Activated B cell treated with CpG ODN at 0.5 μM for 24 hours (primary cell): Measurements from ENCODE around the gene SREK1. TPM values are rescaled to one million over a fixed set of nuclear protein-coding genes. Genes with fewer than 3 reads are reported as not detected.

Experiments
- ATAC-seq: fragments of 200-7000 bp; cut with Tn5 transposase; one replicate; pipeline ENCODE4 v1.10.0; 2021; ENCODE audit warnings: low read depth, mild to moderate bottlenecking, moderate library complexity
- CTCF ChIA-PET: fragments of 350-600 bp; sonication (Branson Sonifier 250); formaldehyde crosslinking; loops from one replicate; lab custom pipeline; 2021; ENCODE audit warnings: antibody characterized with exemption; lab: Charles Lee
- POLR2A ChIA-PET: fragments of 350-600 bp; sonication (Branson Sonifier 250); formaldehyde crosslinking; loops from one replicate; lab custom pipeline; 2021; ENCODE audit warnings: antibody characterized with exemption; lab: Charles Lee
- DNase-seq: peaks from one replicate; pipeline ENCODE4 v3.0.0; 2022
- H3K27ac Mint-ChIP-seq: one replicate; pipeline ENCODE4 v1.8.0; 2020; ENCODE audit warnings: mixed read lengths
- H3K27me3 Mint-ChIP-seq: one replicate; pipeline ENCODE4 v1.8.0; 2021; ENCODE audit warnings: mixed read lengths
- H3K36me3 Mint-ChIP-seq: one replicate; pipeline ENCODE4 v1.8.0; 2021; ENCODE audit warnings: low read depth, mixed read lengths
- H3K4me1 Mint-ChIP-seq: one replicate; pipeline ENCODE4 v1.8.0; 2021; ENCODE audit warnings: mixed read lengths
- H3K4me3 Mint-ChIP-seq: one replicate; pipeline ENCODE4 v1.8.0; 2020; ENCODE audit warnings: mild to moderate bottlenecking, mixed read lengths
- H3K9me3 Mint-ChIP-seq: one replicate; pipeline ENCODE4 v1.8.0; 2020; ENCODE audit warnings: mixed read lengths
- intact Hi-C: fragments of 100-400 bp; cut with micrococcal nuclease; formaldehyde crosslinking; loops from one replicate; pipeline ENCODE4 v1.15.1; 2024
- total RNA-seq: library from RNA; stranded (reverse); gene quantifications from 2 replicates; pipeline ENCODE4 v1.2.3, GENCODE V29; 2022
- TF ChIP-seq, protein P1 (sequence below): fragments of 200-600 bp; IDR thresholded peaks from one replicate; pipeline ENCODE4 v1.8.0; 2022; ENCODE audit warnings: antibody characterized with exemption, mild to moderate bottlenecking

Gene SREK1
- total RNA-seq, 1 donor from 2014 or later = 104 TPM

DNA sequence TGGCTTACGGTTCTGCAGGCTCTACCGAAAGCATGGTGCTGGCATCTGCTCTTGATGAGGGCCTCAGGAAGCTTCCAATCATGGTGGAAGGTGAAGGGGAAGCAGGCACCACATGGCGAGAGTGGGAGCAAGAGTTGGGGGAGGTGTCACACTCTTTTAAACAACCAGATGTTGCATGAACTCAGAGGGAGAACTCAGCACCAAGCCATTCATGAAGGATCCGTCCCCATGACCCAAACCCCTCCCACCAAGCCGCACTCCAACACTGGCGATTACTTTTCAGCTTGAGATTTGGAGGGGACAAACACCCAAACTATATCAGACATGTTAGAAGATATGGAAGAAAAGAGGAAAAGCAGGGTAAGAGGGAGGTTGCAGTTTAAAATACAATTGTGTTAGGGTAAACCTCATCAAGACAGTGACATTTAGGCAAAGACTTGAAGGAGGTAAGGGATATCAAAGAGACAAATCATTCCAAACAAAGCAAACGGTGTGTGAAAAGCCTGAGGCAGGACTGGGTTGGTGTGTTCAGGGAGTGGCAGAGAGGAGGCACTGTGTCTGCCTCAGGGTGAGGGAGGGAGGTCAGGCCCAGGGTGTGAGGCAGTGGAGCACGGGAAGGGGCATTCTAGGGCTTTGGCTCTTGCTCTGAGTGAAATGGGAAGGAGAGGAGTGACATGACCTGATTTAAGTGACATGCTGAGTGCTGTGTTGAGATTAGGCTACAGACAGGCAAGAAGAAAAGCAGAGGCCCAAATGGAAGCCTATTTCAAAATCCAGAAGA, 80.9 kb downstream of the SREK1 start:
- peaks cover 3% of the 10 kb centered on the region for H3K9me3 Mint-ChIP-seq
- TF ChIP-seq, protein P1, sequence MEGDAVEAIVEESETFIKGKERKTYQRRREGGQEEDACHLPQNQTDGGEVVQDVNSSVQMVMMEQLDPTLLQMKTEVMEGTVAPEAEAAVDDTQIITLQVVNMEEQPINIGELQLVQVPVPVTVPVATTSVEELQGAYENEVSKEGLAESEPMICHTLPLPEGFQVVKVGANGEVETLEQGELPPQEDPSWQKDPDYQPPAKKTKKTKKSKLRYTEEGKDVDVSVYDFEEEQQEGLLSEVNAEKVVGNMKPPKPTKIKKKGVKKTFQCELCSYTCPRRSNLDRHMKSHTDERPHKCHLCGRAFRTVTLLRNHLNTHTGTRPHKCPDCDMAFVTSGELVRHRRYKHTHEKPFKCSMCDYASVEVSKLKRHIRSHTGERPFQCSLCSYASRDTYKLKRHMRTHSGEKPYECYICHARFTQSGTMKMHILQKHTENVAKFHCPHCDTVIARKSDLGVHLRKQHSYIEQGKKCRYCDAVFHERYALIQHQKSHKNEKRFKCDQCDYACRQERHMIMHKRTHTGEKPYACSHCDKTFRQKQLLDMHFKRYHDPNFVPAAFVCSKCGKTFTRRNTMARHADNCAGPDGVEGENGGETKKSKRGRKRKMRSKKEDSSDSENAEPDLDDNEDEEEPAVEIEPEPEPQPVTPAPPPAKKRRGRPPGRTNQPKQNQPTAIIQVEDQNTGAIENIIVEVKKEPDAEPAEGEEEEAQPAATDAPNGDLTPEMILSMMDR = no peak
- no peak overlapping the region for H3K4me3 Mint-ChIP-seq
- no peak overlapping the region for H3K27ac Mint-ChIP-seq
- no peak for ATAC-seq
- intact Hi-C loops = no loop called here
- no peaks in the 10 kb centered on the region for H3K4me1 Mint-ChIP-seq
- ChIA-PET CTCF (no interaction called here), POLR2A (no interaction called here)
- DNase-seq = no peak
- no peaks in the 10 kb centered on the region for H3K36me3 Mint-ChIP-seq
- H3K27me3 Mint-ChIP-seq = no peaks in the 10 kb centered on the region

DNA sequence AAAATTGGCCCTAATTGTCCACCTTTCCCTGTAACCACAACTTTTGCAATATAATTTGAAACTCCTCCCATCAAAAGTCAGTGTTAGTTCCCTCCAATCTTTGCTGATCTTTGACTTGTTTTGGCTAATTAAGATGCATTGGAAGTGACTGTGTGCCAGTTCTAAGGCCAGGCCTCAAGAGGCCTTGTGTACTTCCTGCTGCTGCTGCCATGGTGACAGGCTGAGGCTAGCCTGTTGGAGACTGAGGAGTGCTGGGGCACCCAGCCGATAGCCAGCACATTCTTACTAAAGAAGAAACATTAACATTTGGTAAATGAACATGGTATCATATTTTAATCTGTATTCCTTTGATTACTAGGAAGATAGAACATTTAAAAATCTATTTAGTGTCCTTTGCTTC, 86.5 kb downstream of the SREK1 start:
- no peak for ATAC-seq
- Mint-ChIP-seq H3K36me3 (no peaks in the 10 kb centered on the region), H3K27ac (no peak overlapping the region), H3K4me3 (no peak overlapping the region), H3K9me3 (peaks cover 3% of the 10 kb centered on the region), H3K4me1 (no peaks in the 10 kb centered on the region), H3K27me3 (peaks cover 3% of the 10 kb centered on the region)
- TF ChIP-seq, protein P1 = no peak
- ChIA-PET CTCF (no interaction called here), POLR2A (no interaction called here)
- no peak for DNase-seq
- intact Hi-C loops = no loop called here

DNA sequence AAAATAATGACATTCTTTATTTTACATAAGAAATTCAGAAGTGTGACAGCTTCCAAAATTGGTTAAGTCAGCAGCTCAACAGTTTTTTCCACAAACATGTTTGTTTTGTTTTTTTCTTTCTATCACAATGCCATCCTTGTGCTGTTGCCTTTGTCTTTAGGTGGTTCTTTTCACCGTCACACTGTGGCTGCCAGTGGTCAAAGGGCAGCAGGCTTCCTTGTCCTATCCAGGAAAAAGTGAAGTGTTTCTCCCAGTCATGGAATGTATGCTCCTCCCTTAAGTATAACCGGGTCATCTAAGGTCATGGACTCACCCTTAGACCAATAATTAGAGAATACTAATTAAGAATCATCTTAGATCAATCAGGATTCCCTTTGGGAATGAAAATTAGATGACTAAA, 87.4 kb downstream of the SREK1 start:
- DNase-seq = no peak
- Mint-ChIP-seq H3K36me3 (no peaks in the 10 kb centered on the region), H3K9me3 (no peaks in the 10 kb centered on the region), H3K27me3 (peaks cover 3% of the 10 kb centered on the region), H3K27ac (no peak overlapping the region), H3K4me3 (no peak overlapping the region), H3K4me1 (no peaks in the 10 kb centered on the region)
- CTCF ChIA-PET = no interaction called here
- no peak for ATAC-seq
- TF ChIP-seq, protein P1 = no peak
- intact Hi-C loops = no loop called here
- POLR2A ChIA-PET = no interaction called here

DNA sequence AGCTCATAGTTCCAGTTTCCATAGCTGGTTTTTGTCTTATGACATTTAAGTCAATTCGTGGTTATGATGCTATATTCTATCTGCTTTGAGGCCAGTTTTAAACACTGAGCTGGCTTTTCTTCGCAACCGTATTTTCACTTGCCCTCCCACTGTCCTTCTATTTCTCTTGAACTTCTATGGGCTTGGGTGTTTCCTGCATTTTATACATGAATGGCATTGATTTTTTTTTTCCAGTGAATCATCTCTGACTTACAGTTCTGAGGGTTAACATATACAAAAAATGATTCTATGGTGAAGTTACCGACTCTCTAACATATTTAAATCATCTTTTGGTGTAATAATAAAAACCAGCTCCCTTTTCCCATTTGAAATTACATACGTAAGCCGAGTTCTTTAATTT, 88.2 kb downstream of the SREK1 start:
- no peak for DNase-seq
- Mint-ChIP-seq H3K4me1 (no peaks in the 10 kb centered on the region), H3K9me3 (no peaks in the 10 kb centered on the region), H3K27ac (no peak overlapping the region), H3K4me3 (no peak overlapping the region), H3K27me3 (peaks cover 3% of the 10 kb centered on the region), H3K36me3 (no peaks in the 10 kb centered on the region)
- intact Hi-C loops = no loop called here
- ChIA-PET CTCF (no interaction called here), POLR2A (no interaction called here)
- TF ChIP-seq, protein P1 = no peak
- no peak for ATAC-seq

DNA sequence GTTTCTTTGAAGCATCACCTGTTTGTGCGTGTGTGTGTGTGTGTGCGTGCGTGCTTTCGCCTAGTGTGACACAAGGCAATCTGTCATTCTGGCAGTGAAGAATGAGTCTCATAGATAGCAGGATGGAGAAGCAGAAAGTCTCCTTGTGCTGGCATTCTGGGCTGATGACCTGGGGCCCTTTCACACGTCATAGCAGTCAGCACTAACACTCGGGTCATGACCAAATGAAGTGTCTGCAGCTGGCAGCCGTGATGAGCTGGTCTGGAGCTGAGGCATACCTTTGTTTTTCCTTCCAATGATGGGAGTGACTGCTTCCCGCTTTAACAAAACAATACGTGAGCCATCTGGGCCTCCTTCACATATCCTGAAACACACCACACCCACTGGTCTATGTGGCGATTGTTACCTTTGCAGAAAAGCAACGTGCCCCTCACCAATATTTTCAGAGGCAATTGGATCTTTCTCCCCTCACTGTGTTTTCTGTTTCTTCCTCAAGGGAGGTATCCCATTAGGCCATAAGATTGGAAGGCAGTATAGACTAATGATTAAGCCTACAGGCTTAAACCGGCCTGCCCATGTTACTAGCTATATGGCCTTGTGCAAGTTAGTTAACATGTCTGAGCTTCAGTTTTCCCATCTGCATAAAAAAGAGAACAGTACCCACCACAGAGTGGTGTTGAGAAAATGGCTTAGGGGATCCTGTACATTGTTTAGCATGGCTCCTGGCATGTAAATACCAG, 88.8 kb downstream of the SREK1 start:
- ChIA-PET POLR2A (no interaction called here), CTCF (no interaction called here)
- ATAC-seq = no peak
- Mint-ChIP-seq H3K27ac (no peak overlapping the region), H3K4me3 (no peak overlapping the region), H3K4me1 (no peaks in the 10 kb centered on the region), H3K36me3 (no peaks in the 10 kb centered on the region), H3K27me3 (peaks cover 3% of the 10 kb centered on the region), H3K9me3 (no peaks in the 10 kb centered on the region)
- TF ChIP-seq, protein P1 = no peak
- no peak for DNase-seq
- intact Hi-C loops = no loop called here
